NOMO-1 (cell line): ENCODE data around the gene PSKH1.
"Not testable (repeated sequence)": the region's sequence is repeated elsewhere in the genome, so short reads cannot be mapped to it uniquely, and the experiment has no call there.

Experiments
- DNase-seq, 2 experiments: peaks; one replicate each; lab custom pipeline; 2025; ENCODE audit not compliant: unreplicated experiment in 2 of 2; lab: John Stamatoyannopoulos, UW

The PSKH1 gene

GRCh38 chr16:67936880-67937605, 44.0 kb downstream of the PSKH1 start:
- peak; percentile 94 to 98 for DNase-seq

GRCh38 chr16:67937713-67938112, 44.7 kb downstream of the PSKH1 start:
- not testable (repeated sequence) for DNase-seq

GRCh38 chr16:67939507-67940445, 46.7 kb downstream of the PSKH1 start:
- no peak for DNase-seq

GRCh38 chr16:67940446-67941089, 47.5 kb downstream of the PSKH1 start:
- no peak for DNase-seq

- no peak for DNase-seq
Observed at GRCh38 chr16:67941469-67942199, 48.6 kb downstream of the PSKH1 start.

GRCh38 chr16:67942200-67942509, 49.1 kb downstream of the PSKH1 start:
- DNase-seq = peak; percentile 11 to 17

- no peak for DNase-seq
Observed at GRCh38 chr16:67942510-67943255, 49.6 kb downstream of the PSKH1 start.

- DNase-seq = no peak
Observed at GRCh38 chr16:67943256-67943618, 50.2 kb downstream of the PSKH1 start.

- DNase-seq = peak; percentile 32 to 73
Observed at GRCh38 chr16:67943619-67944504, 50.8 kb downstream of the PSKH1 start, which contains the start of gene LCAT. Gene LCAT (minus strand): TSS chr16:67944120. CDS start chr16:67944101, 19 bp downstream.

- DNase-seq = no peak
Observed at GRCh38 chr16:67944690-67945391, 51.8 kb downstream of the PSKH1 start.

- DNase-seq = no peak
Observed at GRCh38 chr16:67945392-67945933, 52.4 kb downstream of the PSKH1 start.

GRCh38 chr16:67946128-67946569, 53.1 kb downstream of the PSKH1 start:
- no peak for DNase-seq

GRCh38 chr16:67946966-67947558, 54.0 kb downstream of the PSKH1 start:
- DNase-seq = no peak

GRCh38 chr16:67948015-67948414, 55.0 kb downstream of the PSKH1 start:
- DNase-seq = no peak

- DNase-seq = no peak
Observed at GRCh38 chr16:67949645-67950044, 56.6 kb downstream of the PSKH1 start.

GRCh38 chr16:67950335-67950843, 57.3 kb downstream of the PSKH1 start:
- no peak for DNase-seq

- no peak for DNase-seq
Observed at GRCh38 chr16:67951485-67951884, 58.4 kb downstream of the PSKH1 start.
